ENCODE results near the gene MACO1. TPM values are rescaled to one million over a fixed set of nuclear protein-coding genes. Genes with fewer than 3 reads are reported as not detected.
"Not testable (repeated sequence)": the region's sequence is repeated elsewhere in the genome, so short reads cannot be mapped to it uniquely, and the experiment has no call there.

MACO1 gene
- polyA plus RNA-seq, 2 donors, result 16.1 to 23.3 TPM

- Histone ChIP-seq H3K4me1 (ENCODE audit: control insufficient read depth in 2 of 2, insufficient read depth in 2 of 2, low read length in 1 of 2) (no peaks in the 10 kb centered on the region), H3K4me3 (ENCODE audit: low read depth in 1 of 2, low read length in 2 of 2) (no peak overlapping the region), H3K27me3 (ENCODE audit: control insufficient read depth in 1 of 2, insufficient read depth in 2 of 2, low read length in 2 of 2) (no peaks in the 10 kb centered on the region), H3K27ac (ENCODE audit: low read depth in 2 of 2, low read length in 1 of 2) (no peak overlapping the region), H3K9me3 (ENCODE audit: control insufficient read depth in 2 of 2, insufficient read depth in 1 of 2, low read depth in 1 of 2, low read length in 1 of 2) (no peaks in the 10 kb centered on the region), H3K36me3 (ENCODE audit: control insufficient read depth in 2 of 2, insufficient read depth in 2 of 2, low read length in 1 of 2) (peaks cover 0 to 6% of the 10 kb centered on the region in 2 donors)
- WGBS, 2 donors, result 84 to 89% methylated on average over 4 of the region's 4 CpGs
These were observed 25.8 kb downstream of the MACO1 start for GRCh38 chr1:25456502-25456901.

GRCh38 chr1:25458541-25459298 lies 28.0 kb downstream of the MACO1 start:
- no peaks in the 10 kb centered on the region for H3K27me3 ChIP-seq (ENCODE audit: control insufficient read depth in 1 of 2, insufficient read depth in 2 of 2, low read length in 2 of 2)
- no peak overlapping the region for H3K4me3 ChIP-seq (ENCODE audit: low read depth in 1 of 2, low read length in 2 of 2)
- no peaks in the 10 kb centered on the region for H3K9me3 ChIP-seq (ENCODE audit: control insufficient read depth in 2 of 2, insufficient read depth in 1 of 2, low read depth in 1 of 2, low read length in 1 of 2)
- H3K36me3 ChIP-seq (ENCODE audit: control insufficient read depth in 2 of 2, insufficient read depth in 2 of 2, low read length in 1 of 2), result peaks cover 0 to 6% of the 10 kb centered on the region in 2 donors
- H3K27ac ChIP-seq (ENCODE audit: low read depth in 2 of 2, low read length in 1 of 2), result peak overlapping the region in 1 of 2 donors; percentile 2
- peaks cover 0 to 2% of the 10 kb centered on the region in 2 donors for H3K4me1 ChIP-seq (ENCODE audit: control insufficient read depth in 2 of 2, insufficient read depth in 2 of 2, low read length in 1 of 2)
- 75 to 76% methylated on average over 7 of the region's 7 CpGs for WGBS, 2 donors

- H3K4me3 ChIP-seq (ENCODE audit: low read depth in 1 of 2, low read length in 2 of 2), result no peak overlapping the region
- H3K27ac ChIP-seq (ENCODE audit: low read depth in 2 of 2, low read length in 1 of 2), result no peak overlapping the region
- H3K36me3 ChIP-seq (ENCODE audit: control insufficient read depth in 2 of 2, insufficient read depth in 2 of 2, low read length in 1 of 2), result peaks cover 0 to 6% of the 10 kb centered on the region in 2 donors
- WGBS, 2 donors, result 63 to 67% methylated on average over 3 of the region's 3 CpGs
- peaks cover 0 to 2% of the 10 kb centered on the region in 2 donors for H3K4me1 ChIP-seq (ENCODE audit: control insufficient read depth in 2 of 2, insufficient read depth in 2 of 2, low read length in 1 of 2)
- H3K27me3 ChIP-seq (ENCODE audit: control insufficient read depth in 1 of 2, insufficient read depth in 2 of 2, low read length in 2 of 2), result no peaks in the 10 kb centered on the region
- no peaks in the 10 kb centered on the region for H3K9me3 ChIP-seq (ENCODE audit: control insufficient read depth in 2 of 2, insufficient read depth in 1 of 2, low read depth in 1 of 2, low read length in 1 of 2)
These were observed 29.3 kb downstream of the MACO1 start for GRCh38 chr1:25460020-25460419.

- not testable (repeated sequence) for H3K27me3 ChIP-seq (ENCODE audit: control insufficient read depth in 1 of 2, insufficient read depth in 2 of 2, low read length in 2 of 2); H3K27ac ChIP-seq (ENCODE audit: low read depth in 2 of 2, low read length in 1 of 2); H3K9me3 ChIP-seq (ENCODE audit: control insufficient read depth in 2 of 2, insufficient read depth in 1 of 2, low read depth in 1 of 2, low read length in 1 of 2); H3K36me3 ChIP-seq (ENCODE audit: control insufficient read depth in 2 of 2, insufficient read depth in 2 of 2, low read length in 1 of 2); H3K4me3 ChIP-seq (ENCODE audit: low read depth in 1 of 2, low read length in 2 of 2); H3K4me1 ChIP-seq (ENCODE audit: control insufficient read depth in 2 of 2, insufficient read depth in 2 of 2, low read length in 1 of 2)
- WGBS, 2 donors, result 69 to 81% methylated on average over 4 of the region's 4 CpGs
These were observed 30.1 kb downstream of the MACO1 start for GRCh38 chr1:25460816-25461215.

GRCh38 chr1:25461849-25462248 lies 31.2 kb downstream of the MACO1 start:
- Histone ChIP-seq H3K4me3 (ENCODE audit: low read depth in 1 of 2, low read length in 2 of 2) (no peak overlapping the region), H3K27ac (ENCODE audit: low read depth in 2 of 2, low read length in 1 of 2) (no peak overlapping the region), H3K27me3 (ENCODE audit: control insufficient read depth in 1 of 2, insufficient read depth in 2 of 2, low read length in 2 of 2) (no peaks in the 10 kb centered on the region), H3K36me3 (ENCODE audit: control insufficient read depth in 2 of 2, insufficient read depth in 2 of 2, low read length in 1 of 2) (peaks cover 0 to 6% of the 10 kb centered on the region in 2 donors), H3K4me1 (ENCODE audit: control insufficient read depth in 2 of 2, insufficient read depth in 2 of 2, low read length in 1 of 2) (peaks cover 0 to 2% of the 10 kb centered on the region in 2 donors), H3K9me3 (ENCODE audit: control insufficient read depth in 2 of 2, insufficient read depth in 1 of 2, low read depth in 1 of 2, low read length in 1 of 2) (no peaks in the 10 kb centered on the region)
- 80 to 85% methylated on average over 2 of the region's 2 CpGs for WGBS, 2 donors

GRCh38 chr1:25462732-25463131 lies 32.0 kb downstream of the MACO1 start:
- no peaks in the 10 kb centered on the region for H3K27me3 ChIP-seq (ENCODE audit: control insufficient read depth in 1 of 2, insufficient read depth in 2 of 2, low read length in 2 of 2)
- peaks cover 0 to 6% of the 10 kb centered on the region in 2 donors for H3K36me3 ChIP-seq (ENCODE audit: control insufficient read depth in 2 of 2, insufficient read depth in 2 of 2, low read length in 1 of 2)
- WGBS, 2 donors, result 32 to 43% methylated on average over 5 of the region's 5 CpGs
- H3K4me3 ChIP-seq (ENCODE audit: low read depth in 1 of 2, low read length in 2 of 2), result no peak overlapping the region
- H3K9me3 ChIP-seq (ENCODE audit: control insufficient read depth in 2 of 2, insufficient read depth in 1 of 2, low read depth in 1 of 2, low read length in 1 of 2), result no peaks in the 10 kb centered on the region
- H3K4me1 ChIP-seq (ENCODE audit: control insufficient read depth in 2 of 2, insufficient read depth in 2 of 2, low read length in 1 of 2), result peaks cover 0 to 2% of the 10 kb centered on the region in 2 donors
- peak overlapping the region in 1 of 2 donors; percentile 30 for H3K27ac ChIP-seq (ENCODE audit: low read depth in 2 of 2, low read length in 1 of 2)

- 52 to 64% methylated on average over 4 of the region's 4 CpGs for whole genome bisulfite sequencing, 2 donors
- no peak overlapping the region for H3K4me3 ChIP-seq (ENCODE audit: low read depth in 1 of 2, low read length in 2 of 2)
- no peaks in the 10 kb centered on the region for H3K27me3 ChIP-seq (ENCODE audit: control insufficient read depth in 1 of 2, insufficient read depth in 2 of 2, low read length in 2 of 2)
- H3K27ac ChIP-seq (ENCODE audit: low read depth in 2 of 2, low read length in 1 of 2), result no peak overlapping the region
- no peaks in the 10 kb centered on the region for H3K9me3 ChIP-seq (ENCODE audit: control insufficient read depth in 2 of 2, insufficient read depth in 1 of 2, low read depth in 1 of 2, low read length in 1 of 2)
- H3K4me1 ChIP-seq (ENCODE audit: control insufficient read depth in 2 of 2, insufficient read depth in 2 of 2, low read length in 1 of 2), result no peaks in the 10 kb centered on the region
- peaks cover 0 to 2% of the 10 kb centered on the region in 2 donors for H3K36me3 ChIP-seq (ENCODE audit: control insufficient read depth in 2 of 2, insufficient read depth in 2 of 2, low read length in 1 of 2)
These were observed 36.5 kb downstream of the MACO1 start for GRCh38 chr1:25467193-25467592.

GRCh38 chr1:25467616-25468015 lies 36.9 kb downstream of the MACO1 start:
- WGBS, 2 donors, result 68 to 89% methylated on average over 1 of the region's 1 CpG
- no peaks in the 10 kb centered on the region for H3K9me3 ChIP-seq (ENCODE audit: control insufficient read depth in 2 of 2, insufficient read depth in 1 of 2, low read depth in 1 of 2, low read length in 1 of 2)
- no peaks in the 10 kb centered on the region for H3K27me3 ChIP-seq (ENCODE audit: control insufficient read depth in 1 of 2, insufficient read depth in 2 of 2, low read length in 2 of 2)
- H3K4me1 ChIP-seq (ENCODE audit: control insufficient read depth in 2 of 2, insufficient read depth in 2 of 2, low read length in 1 of 2), result no peaks in the 10 kb centered on the region
- no peak overlapping the region for H3K27ac ChIP-seq (ENCODE audit: low read depth in 2 of 2, low read length in 1 of 2)
- peaks cover 0 to 2% of the 10 kb centered on the region in 2 donors for H3K36me3 ChIP-seq (ENCODE audit: control insufficient read depth in 2 of 2, insufficient read depth in 2 of 2, low read length in 1 of 2)
- H3K4me3 ChIP-seq (ENCODE audit: low read depth in 1 of 2, low read length in 2 of 2), result no peak overlapping the region

GRCh38 chr1:25468033-25468432 lies 37.3 kb downstream of the MACO1 start:
- Histone ChIP-seq H3K4me3 (ENCODE audit: low read depth in 1 of 2, low read length in 2 of 2) (no peak overlapping the region), H3K27ac (ENCODE audit: low read depth in 2 of 2, low read length in 1 of 2) (peak overlapping the region in 1 of 2 donors; percentile 31), H3K4me1 (ENCODE audit: control insufficient read depth in 2 of 2, insufficient read depth in 2 of 2, low read length in 1 of 2) (no peaks in the 10 kb centered on the region), H3K36me3 (ENCODE audit: control insufficient read depth in 2 of 2, insufficient read depth in 2 of 2, low read length in 1 of 2) (peaks cover 0 to 2% of the 10 kb centered on the region in 2 donors), H3K9me3 (ENCODE audit: control insufficient read depth in 2 of 2, insufficient read depth in 1 of 2, low read depth in 1 of 2, low read length in 1 of 2) (no peaks in the 10 kb centered on the region), H3K27me3 (ENCODE audit: control insufficient read depth in 1 of 2, insufficient read depth in 2 of 2, low read length in 2 of 2) (no peaks in the 10 kb centered on the region)

- no peaks in the 10 kb centered on the region for H3K4me1 ChIP-seq (ENCODE audit: control insufficient read depth in 2 of 2, insufficient read depth in 2 of 2, low read length in 1 of 2)
- no peak overlapping the region for H3K27ac ChIP-seq (ENCODE audit: low read depth in 2 of 2, low read length in 1 of 2)
- peaks cover 0 to 2% of the 10 kb centered on the region in 2 donors for H3K36me3 ChIP-seq (ENCODE audit: control insufficient read depth in 2 of 2, insufficient read depth in 2 of 2, low read length in 1 of 2)
- H3K4me3 ChIP-seq (ENCODE audit: low read depth in 1 of 2, low read length in 2 of 2), result no peak overlapping the region
- H3K27me3 ChIP-seq (ENCODE audit: control insufficient read depth in 1 of 2, insufficient read depth in 2 of 2, low read length in 2 of 2), result no peaks in the 10 kb centered on the region
- no peaks in the 10 kb centered on the region for H3K9me3 ChIP-seq (ENCODE audit: control insufficient read depth in 2 of 2, insufficient read depth in 1 of 2, low read depth in 1 of 2, low read length in 1 of 2)
- WGBS, 2 donors, result 66 to 71% methylated on average over 2 of the region's 2 CpGs
These were observed 38.5 kb downstream of the MACO1 start for GRCh38 chr1:25469177-25469576.
